Endometrium (tissue), 2 donors: ENCODE data around the gene OR4K17.
"Not testable (repeated sequence)": the region's sequence is repeated elsewhere in the genome, so short reads cannot be mapped to it uniquely, and the experiment has no call there.

ENCODE experiments used
- FAIRE-seq: peaks from 2 replicates; lab custom pipeline; 2012; peaks lifted over from hg19 to GRCh38; lab: Jason Lieb, UNC
- donor health status: control.
- donor health status: control.

OR4K17 gene

GRCh38 chr14:20110438-20110837, at the start of gene OR4K17:
Gene OR4K17 (plus strand): TSS chr14:20110739. CDS start chr14:20117500, 6,761 bp downstream.
- no peak for FAIRE-seq

GRCh38 chr14:20092050-20092449, 18.5 kb upstream of the OR4K17 start:
- no peak for FAIRE-seq

- no peak for FAIRE-seq
Measured at GRCh38 chr14:20093442-20093841, 17.1 kb upstream of the OR4K17 start.

- FAIRE-seq = not testable (repeated sequence)
Measured at GRCh38 chr14:20098926-20099770, 11.4 kb upstream of the OR4K17 start.

- FAIRE-seq = no peak
Measured at GRCh38 chr14:20112321-20112720, 1.8 kb downstream of the OR4K17 start.

GRCh38 chr14:20116748-20117147, 6.2 kb downstream of the OR4K17 start:
- FAIRE-seq = no peak

- FAIRE-seq = no peak
Measured at GRCh38 chr14:20118795-20119194, 8.3 kb downstream of the OR4K17 start.

- FAIRE-seq = no peak
Measured at GRCh38 chr14:20138520-20138919, 28.0 kb downstream of the OR4K17 start, which contains the start of gene OR4N5. Gene OR4N5 (plus strand): TSS chr14:20138820. CDS start chr14:20143736, 4,916 bp downstream.

- FAIRE-seq = no peak
Measured at GRCh38 chr14:20143911-20144310, 33.4 kb downstream of the OR4K17 start.

GRCh38 chr14:20144820-20145219, 34.3 kb downstream of the OR4K17 start:
- no peak for FAIRE-seq

- FAIRE-seq = no peak
Measured at GRCh38 chr14:20164462-20164861, 53.9 kb downstream of the OR4K17 start.

- FAIRE-seq = no peak
Measured at GRCh38 chr14:20167091-20167490, 56.6 kb downstream of the OR4K17 start.

- not testable (repeated sequence) for FAIRE-seq
Measured at GRCh38 chr14:20169852-20170251, 59.3 kb downstream of the OR4K17 start.
